ENCODE results near the gene SMAD6. TPM values are rescaled to one million over a fixed set of nuclear protein-coding genes. Genes with fewer than 3 reads are reported as not detected.

Gene SMAD6
- total RNA-seq, 4 donors from 2014 or later = 9.4 to 18.9 (median 14.3) TPM

- DNase-seq (ENCODE audit: extremely low spot score) = no peak
- Histone ChIP-seq H3K36me3 (no peaks in the 10 kb centered on the region), H3K27ac (replicated peaks in 1 of 4) (no peak overlapping the region), H3K4me3 (no peak overlapping the region), H3K27me3 (no peaks in the 10 kb centered on the region), H3K9me3 (no peaks in the 10 kb centered on the region), H3K4me1 (peaks cover 0 to 3% (median 0%) of the 10 kb centered on the region in 4 donors)
- 99% methylated on average over 6 of the region's 8 CpGs for WGBS
- no peak for TF ChIP-seq EP300 (IDR thresholded peaks at IDR 0.05)
- no peak for TF ChIP-seq CTCF (IDR thresholded peaks at IDR 0.05)
- no peak for TF ChIP-seq POLR2AphosphoS5 (IDR thresholded peaks at IDR 0.05)
- no peak for TF ChIP-seq POLR2A (IDR thresholded peaks at IDR 0.05; ENCODE audit: low read depth)
- intact Hi-C loops (cut with DNase I) = no loop called here
Observed at GRCh38 chr15:66822114-66822513, 120.1 kb downstream of the SMAD6 start.

GRCh38 chr15:66822576-66822975 is 120.5 kb downstream of the SMAD6 start:
- intact Hi-C loops (cut with DNase I) = no loop called here
- peaks cover 0 to 3% (median 0%) of the 10 kb centered on the region in 4 donors for H3K4me1 ChIP-seq
- no peaks in the 10 kb centered on the region for H3K27me3 ChIP-seq
- H3K36me3 ChIP-seq = no peaks in the 10 kb centered on the region
- H3K9me3 ChIP-seq = no peaks in the 10 kb centered on the region
- no peak overlapping the region for H3K4me3 ChIP-seq
- TF ChIP-seq EP300 (IDR thresholded peaks at IDR 0.05) = no peak
- no peak for TF ChIP-seq POLR2AphosphoS5 (IDR thresholded peaks at IDR 0.05)
- no peak for TF ChIP-seq CTCF (IDR thresholded peaks at IDR 0.05)
- no peak for TF ChIP-seq POLR2A (IDR thresholded peaks at IDR 0.05; ENCODE audit: low read depth)
- WGBS = 94% methylated on average over 4 of the region's 4 CpGs
- no peak for DNase-seq (ENCODE audit: extremely low spot score)
- no peak overlapping the region for H3K27ac ChIP-seq (replicated peaks in 1 of 4)

- Histone ChIP-seq H3K4me3 (no peak overlapping the region), H3K27ac (replicated peaks in 1 of 4) (no peak overlapping the region), H3K36me3 (no peaks in the 10 kb centered on the region), H3K27me3 (no peaks in the 10 kb centered on the region), H3K9me3 (no peaks in the 10 kb centered on the region), H3K4me1 (peaks cover 0 to 3% (median 0%) of the 10 kb centered on the region in 4 donors)
- intact Hi-C loops (cut with DNase I) = no loop called here
- no peak for TF ChIP-seq CTCF (IDR thresholded peaks at IDR 0.05)
- TF ChIP-seq POLR2AphosphoS5 (IDR thresholded peaks at IDR 0.05) = no peak
- no peak for TF ChIP-seq EP300 (IDR thresholded peaks at IDR 0.05)
- no peak for TF ChIP-seq POLR2A (IDR thresholded peaks at IDR 0.05; ENCODE audit: low read depth)
- WGBS = 96% methylated on average over 9 of the region's 9 CpGs
- DNase-seq (ENCODE audit: extremely low spot score) = no peak
Observed at GRCh38 chr15:66823601-66824000, 121.6 kb downstream of the SMAD6 start.

- intact Hi-C loops (cut with DNase I) = no loop called here
Observed at GRCh38 chr15:66824424-66824823, 122.4 kb downstream of the SMAD6 start.

More at GRCh38 chr15:66824424-66824823, 122.4 kb downstream of the SMAD6 start:
- H3K27ac ChIP-seq (replicated peaks in 1 of 4) = no peak overlapping the region
- DNase-seq (ENCODE audit: extremely low spot score) = no peak
- no peaks in the 10 kb centered on the region for H3K27me3 ChIP-seq
- no peak for TF ChIP-seq CTCF (IDR thresholded peaks at IDR 0.05)
- TF ChIP-seq EP300 (IDR thresholded peaks at IDR 0.05) = no peak
- TF ChIP-seq POLR2A (IDR thresholded peaks at IDR 0.05; ENCODE audit: low read depth) = no peak
- TF ChIP-seq POLR2AphosphoS5 (IDR thresholded peaks at IDR 0.05) = no peak
- WGBS = 97% methylated on average over 3 of the region's 3 CpGs
- no peak overlapping the region for H3K4me3 ChIP-seq
- H3K9me3 ChIP-seq = no peaks in the 10 kb centered on the region
- peaks cover 0 to 3% (median 1%) of the 10 kb centered on the region in 4 donors for H3K4me1 ChIP-seq
- no peaks in the 10 kb centered on the region for H3K36me3 ChIP-seq
